ENCODE results near the gene MORF4L1.

- no peak for TF ChIP-seq POLR2A (IDR thresholded peaks at IDR 0.05)
- TF ChIP-seq POLR2AphosphoS5 (IDR thresholded peaks at IDR 0.05), result no peak
Measured at GRCh38 chr15:78907577-78907976, 34.9 kb downstream of the MORF4L1 start.
